A673 (cell line): ENCODE measurements around the gene NXPH2. TPM values are rescaled to one million over a fixed set of nuclear protein-coding genes. Genes with fewer than 3 reads are reported as not detected.

Experiments used
- BruUV-seq: library from RNA; stranded (reverse); fragments of 400-500 nt; replicated peaks from 2 replicates; lab custom pipeline; 2021; lab: Mats Ljungman, UMichigan
- CTCF ChIA-PET: fragments of 300-600 bp; sonication (Branson Sonifier 250); formaldehyde crosslinking; loops from one replicate; lab custom pipeline; 2022; ENCODE audit warnings: antibody characterized with exemption; lab: Charles Lee
- POLR2A ChIA-PET: fragments of 300-600 bp; sonication (Branson Sonifier 250); formaldehyde crosslinking; loops from one replicate; lab custom pipeline; 2022; ENCODE audit warnings: antibody characterized with exemption; ENCODE audit not compliant: low non-redundant PET; lab: Charles Lee
- DNase-seq: peaks from one replicate; pipeline ENCODE4 v3.0.0-alpha.2; 2015; ENCODE audit warnings: low spot score
- H3K27ac ChIP-seq: fragments of 200-600 bp; sonication (generic); 2 replicates; pipeline ENCODE4 v1.5.1; 2016; ENCODE audit warnings: mixed run types, low read depth, mild to moderate bottlenecking, mixed read lengths, antibody characterized with exemption, low read length; ENCODE audit not compliant: poor library complexity, severe bottlenecking
- H3K27me3 ChIP-seq: fragments of 200-600 bp; sonication (generic); replicated peaks from 2 replicates; pipeline ENCODE4 v1.6.1; 2017; ENCODE audit warnings: mixed run types, low read depth, mild to moderate bottlenecking, mixed read lengths, antibody characterized with exemption, low read length; ENCODE audit not compliant: insufficient read depth, poor library complexity
- H3K36me3 ChIP-seq: fragments of 200-600 bp; sonication (generic); 2 replicates; pipeline ENCODE4 v1.6.1; 2016; ENCODE audit warnings: mixed run types, mild to moderate bottlenecking, mixed read lengths, antibody characterized with exemption, low read length; ENCODE audit not compliant: insufficient read depth, poor library complexity, severe bottlenecking
- H3K4me1 ChIP-seq: fragments of 200-600 bp; sonication (generic); 2 replicates; pipeline ENCODE4 v1.6.1; 2017; ENCODE audit warnings: mixed run types, mild to moderate bottlenecking, mixed read lengths, antibody characterized with exemption, low read length; ENCODE audit not compliant: insufficient read depth, poor library complexity, severe bottlenecking
- H3K4me3 ChIP-seq: fragments of 200-600 bp; sonication (generic); 2 replicates; pipeline ENCODE4 v1.5.1; 2016; ENCODE audit warnings: low read depth, mixed run types, mild to moderate bottlenecking, mixed read lengths, low read length; ENCODE audit not compliant: poor library complexity, severe bottlenecking
- H3K9me3 ChIP-seq: fragments of 200-600 bp; sonication (generic); 2 replicates; pipeline ENCODE4 v1.6.1; 2016; ENCODE audit warnings: mixed run types, low read depth, mild to moderate bottlenecking, mixed read lengths, antibody characterized with exemption, low read length; ENCODE audit not compliant: poor library complexity, severe bottlenecking
- CTCF ChIP-seq: fragments of 300-800, 200-600 bp; sonication (generic); conservative IDR thresholded peaks from 2 replicates; pipeline ENCODE4 v1.5.1; 2017; ENCODE audit warnings: low read depth, mild to moderate bottlenecking, antibody characterized with exemption, low read length, moderate library complexity, mixed read lengths
- EZH2 ChIP-seq: fragments of 200-600 bp; sonication (generic); IDR thresholded peaks from 2 replicates; pipeline ENCODE4 v1.6.1; 2017; ENCODE audit warnings: borderline replicate concordance, low read depth, mild to moderate bottlenecking, mixed read lengths, antibody characterized with exemption, low read length; ENCODE audit not compliant: poor library complexity, severe bottlenecking
- intact Hi-C: fragments of 100-400 bp; cut with micrococcal nuclease; formaldehyde crosslinking; loops from one replicate; pipeline ENCODE4 v1.10.0; 2022; ENCODE audit not compliant: unreplicated experiment
- total RNA-seq: library from RNA; stranded (reverse); gene quantifications from 2 replicates; pipeline ENCODE4 v1.2.3, GENCODE V29; 2021

The NXPH2 gene
- total RNA-seq, 1 experiment from 2014 or later: 5.4 TPM

GRCh38 chr2:138708682-138709241 is 71.4 kb downstream of the NXPH2 start:
- peak; percentile 17 for DNase-seq
- CTCF ChIA-PET: no interaction called here
- intact Hi-C loops: no loop called here

DNA sequence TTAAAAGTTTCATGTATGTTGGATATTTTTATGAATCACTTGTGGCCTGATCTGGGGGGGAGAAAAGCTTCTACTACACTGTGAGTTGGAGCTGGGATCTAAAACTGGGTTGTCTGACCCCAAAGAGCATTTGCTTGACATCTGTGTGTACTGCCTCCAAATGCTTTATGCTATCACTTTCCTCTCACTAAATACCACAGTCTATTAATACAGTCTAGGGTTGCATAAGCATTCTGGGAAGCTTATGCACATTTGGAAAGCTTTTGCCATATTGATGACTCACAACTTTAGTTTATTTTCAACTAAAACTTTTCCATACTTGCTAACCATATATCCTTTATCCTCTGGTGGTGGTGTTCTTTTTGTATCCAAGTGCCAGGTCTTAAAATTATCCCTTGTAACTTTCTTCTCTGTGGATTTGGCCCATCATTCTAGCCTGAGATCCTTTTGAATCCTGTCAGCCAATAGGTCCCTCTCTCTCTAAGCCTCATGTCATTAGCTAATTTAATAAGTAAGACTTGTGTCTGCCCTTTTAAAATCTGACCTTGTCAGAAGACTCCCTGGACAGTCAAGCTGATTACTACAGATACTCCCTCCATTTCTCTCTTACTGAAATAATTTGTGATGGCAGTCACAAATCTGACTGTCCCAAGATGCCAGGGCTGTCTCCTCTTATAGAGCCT is 72.7 kb downstream of the NXPH2 start:
- Histone ChIP-seq H3K27ac (no peak overlapping the region), H3K4me1 (no peaks in the 10 kb centered on the region), H3K9me3 (no peaks in the 10 kb centered on the region), H3K4me3 (no peak overlapping the region), H3K27me3 (no peaks in the 10 kb centered on the region), H3K36me3 (no peaks in the 10 kb centered on the region)
- DNase-seq: no peak
- ChIA-PET POLR2A (no interaction called here), CTCF (no interaction called here)
- TF ChIP-seq EZH2 (no peak), CTCF (no peak)
- no TSS peak for BruUV-seq
- intact Hi-C loops: no loop called here

More at GRCh38 chr2:138708682-138709241, 71.4 kb downstream of the NXPH2 start:
- Histone ChIP-seq H3K4me3 (no peak overlapping the region), H3K27me3 (no peaks in the 10 kb centered on the region), H3K27ac (no peak overlapping the region), H3K4me1 (no peaks in the 10 kb centered on the region), H3K9me3 (no peaks in the 10 kb centered on the region), H3K36me3 (no peaks in the 10 kb centered on the region)
- TF ChIP-seq CTCF (no peak), EZH2 (no peak)
- BruUV-seq: no TSS peak
- POLR2A ChIA-PET: no interaction called here

DNA sequence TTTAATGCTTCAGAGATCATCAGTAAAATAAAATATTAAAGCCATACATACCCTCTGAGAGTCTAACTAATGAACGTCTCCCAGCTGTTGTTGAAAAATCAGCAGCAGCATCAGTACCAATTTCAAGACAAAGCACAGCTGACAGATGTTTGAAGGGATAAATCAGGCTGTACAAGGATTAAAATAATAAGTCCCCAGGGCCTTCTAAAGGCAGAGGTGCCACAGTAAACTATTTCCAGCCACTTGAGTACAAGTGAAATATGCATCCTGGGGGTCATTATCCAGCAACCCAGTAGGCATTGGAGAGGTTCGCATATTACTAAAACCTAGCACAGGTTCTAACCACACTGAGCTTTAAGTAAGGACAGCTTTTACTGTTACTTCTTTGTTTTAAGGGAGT is 76.9 kb downstream of the NXPH2 start:
- no TSS peak for BruUV-seq
- ChIA-PET CTCF (no interaction called here), POLR2A (no interaction called here)

More for the DNA sequence above, 76.9 kb downstream of the NXPH2 start:
- TF ChIP-seq CTCF (no peak), EZH2 (no peak)
- no peaks in the 10 kb centered on the region for H3K9me3 ChIP-seq
- H3K27ac ChIP-seq: no peak overlapping the region
- intact Hi-C loops: no loop called here
- DNase-seq: peak; percentile 11
- no peaks in the 10 kb centered on the region for H3K4me1 ChIP-seq
- H3K36me3 ChIP-seq: no peaks in the 10 kb centered on the region
- no peak overlapping the region for H3K4me3 ChIP-seq
- H3K27me3 ChIP-seq: no peaks in the 10 kb centered on the region
